ENCODE data around the gene KLHL5. TPM values are rescaled to one million over a fixed set of nuclear protein-coding genes. Genes with fewer than 3 reads are reported as not detected.

The KLHL5 gene
- total and polyA plus RNA-seq, 9 of the 15 experiments (the other 6 are each of a cell fraction or from before 2014, with no cell fraction given), result 8.0 to 30.8 (median 22.1) TPM

DNA sequence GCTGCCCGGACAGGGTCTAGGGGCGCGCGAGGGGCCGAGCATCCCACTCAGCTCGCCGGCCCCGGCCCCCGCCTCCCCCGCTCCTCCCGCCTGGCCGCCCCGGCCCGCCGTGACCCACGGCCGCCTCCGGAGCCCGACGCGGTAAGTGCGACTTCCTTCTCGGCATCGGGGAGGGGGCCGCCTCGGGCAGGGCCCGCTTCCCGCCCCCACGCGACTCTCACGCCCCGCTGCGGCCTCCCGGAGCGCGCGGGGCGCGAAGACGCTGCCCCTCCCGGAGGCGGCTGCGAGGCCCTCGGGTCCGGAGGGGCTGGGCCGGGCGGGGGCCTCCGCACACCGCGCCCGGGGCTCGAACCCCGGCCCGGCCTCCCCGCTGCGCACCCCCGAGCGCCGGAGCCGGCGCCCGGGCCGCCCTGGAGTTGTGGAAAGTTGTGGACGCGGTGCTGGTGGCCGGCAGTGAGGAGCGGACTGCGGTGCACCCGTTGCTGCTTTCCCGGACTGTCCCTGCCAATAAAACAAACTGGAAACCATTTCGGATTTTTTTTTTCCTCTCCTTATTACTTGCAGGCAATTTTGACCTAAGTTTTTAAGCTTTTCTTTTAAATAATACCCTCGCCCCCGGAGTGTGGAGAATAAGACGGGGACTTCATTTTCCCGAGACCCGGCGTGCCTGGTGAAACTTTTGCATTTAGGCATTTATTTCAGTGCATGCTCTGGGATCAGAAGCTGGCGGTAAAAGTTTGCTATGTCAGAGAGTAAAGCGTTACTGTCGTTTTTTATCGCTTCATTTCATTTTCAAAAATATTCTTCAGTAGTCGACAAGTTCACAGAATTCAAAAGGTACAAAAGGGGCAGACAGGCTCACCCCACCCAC lies 16.8 kb upstream of the KLHL5 start (continued):
- peak; percentile 19 for TF ChIP-seq KDM5B (IDR thresholded peaks at IDR 0.05; ENCODE audit: insufficient replicate concordance, low read depth, low read length)
- TF ChIP-seq ZNF75A (CRISPR knock-in tag; IDR thresholded peaks at IDR 0.05), result no peak
- no peak for TF ChIP-seq CEBPG (CRISPR knock-in tag; IDR thresholded peaks at IDR 0.05)
- no peak for TF ChIP-seq CEBPG (tag; conservative IDR thresholded peaks at IDR 0.05 in 1 of 2, IDR thresholded peaks at IDR 0.05 in 1 of 2)
- peak; percentile 46 for TF ChIP-seq L3MBTL2 (IDR thresholded peaks at IDR 0.05)
- TF ChIP-seq NR2C2 (CRISPR knock-in tag; IDR thresholded peaks at IDR 0.05), result no peak
- TF ChIP-seq NR2C2 (tag; IDR thresholded peaks at IDR 0.05), result peak; percentile 79
- peak; percentile 47; the same call in 1 of the 2 replicates for TF ChIP-seq CTBP1 (IDR thresholded peaks at IDR 0.05; ENCODE audit: borderline replicate concordance)
- TF ChIP-seq ZBTB7A (IDR thresholded peaks at IDR 0.05; ENCODE audit: borderline replicate concordance, control insufficient read depth, low read depth, low read length), result peak; percentile 83
- 0 out of 2 replicates have a peak, but pooled peaks have one; percentile 30 for TF ChIP-seq ZNF175 (CRISPR knock-in tag; IDR thresholded peaks at IDR 0.05; ENCODE audit: low read depth)
- peak; percentile 10 for TF ChIP-seq TAF1 (IDR thresholded peaks at IDR 0.05; ENCODE audit: control insufficient read depth, extremely low read depth, insufficient read depth, low read length, severe bottlenecking)
- TF ChIP-seq, protein P1, sequence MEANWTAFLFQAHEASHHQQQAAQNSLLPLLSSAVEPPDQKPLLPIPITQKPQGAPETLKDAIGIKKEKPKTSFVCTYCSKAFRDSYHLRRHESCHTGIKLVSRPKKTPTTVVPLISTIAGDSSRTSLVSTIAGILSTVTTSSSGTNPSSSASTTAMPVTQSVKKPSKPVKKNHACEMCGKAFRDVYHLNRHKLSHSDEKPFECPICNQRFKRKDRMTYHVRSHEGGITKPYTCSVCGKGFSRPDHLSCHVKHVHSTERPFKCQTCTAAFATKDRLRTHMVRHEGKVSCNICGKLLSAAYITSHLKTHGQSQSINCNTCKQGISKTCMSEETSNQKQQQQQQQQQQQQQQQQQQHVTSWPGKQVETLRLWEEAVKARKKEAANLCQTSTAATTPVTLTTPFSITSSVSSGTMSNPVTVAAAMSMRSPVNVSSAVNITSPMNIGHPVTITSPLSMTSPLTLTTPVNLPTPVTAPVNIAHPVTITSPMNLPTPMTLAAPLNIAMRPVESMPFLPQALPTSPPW (CRISPR knock-in tag; IDR thresholded peaks at IDR 0.05), result peak; percentile 88
- TF ChIP-seq, protein P2, sequence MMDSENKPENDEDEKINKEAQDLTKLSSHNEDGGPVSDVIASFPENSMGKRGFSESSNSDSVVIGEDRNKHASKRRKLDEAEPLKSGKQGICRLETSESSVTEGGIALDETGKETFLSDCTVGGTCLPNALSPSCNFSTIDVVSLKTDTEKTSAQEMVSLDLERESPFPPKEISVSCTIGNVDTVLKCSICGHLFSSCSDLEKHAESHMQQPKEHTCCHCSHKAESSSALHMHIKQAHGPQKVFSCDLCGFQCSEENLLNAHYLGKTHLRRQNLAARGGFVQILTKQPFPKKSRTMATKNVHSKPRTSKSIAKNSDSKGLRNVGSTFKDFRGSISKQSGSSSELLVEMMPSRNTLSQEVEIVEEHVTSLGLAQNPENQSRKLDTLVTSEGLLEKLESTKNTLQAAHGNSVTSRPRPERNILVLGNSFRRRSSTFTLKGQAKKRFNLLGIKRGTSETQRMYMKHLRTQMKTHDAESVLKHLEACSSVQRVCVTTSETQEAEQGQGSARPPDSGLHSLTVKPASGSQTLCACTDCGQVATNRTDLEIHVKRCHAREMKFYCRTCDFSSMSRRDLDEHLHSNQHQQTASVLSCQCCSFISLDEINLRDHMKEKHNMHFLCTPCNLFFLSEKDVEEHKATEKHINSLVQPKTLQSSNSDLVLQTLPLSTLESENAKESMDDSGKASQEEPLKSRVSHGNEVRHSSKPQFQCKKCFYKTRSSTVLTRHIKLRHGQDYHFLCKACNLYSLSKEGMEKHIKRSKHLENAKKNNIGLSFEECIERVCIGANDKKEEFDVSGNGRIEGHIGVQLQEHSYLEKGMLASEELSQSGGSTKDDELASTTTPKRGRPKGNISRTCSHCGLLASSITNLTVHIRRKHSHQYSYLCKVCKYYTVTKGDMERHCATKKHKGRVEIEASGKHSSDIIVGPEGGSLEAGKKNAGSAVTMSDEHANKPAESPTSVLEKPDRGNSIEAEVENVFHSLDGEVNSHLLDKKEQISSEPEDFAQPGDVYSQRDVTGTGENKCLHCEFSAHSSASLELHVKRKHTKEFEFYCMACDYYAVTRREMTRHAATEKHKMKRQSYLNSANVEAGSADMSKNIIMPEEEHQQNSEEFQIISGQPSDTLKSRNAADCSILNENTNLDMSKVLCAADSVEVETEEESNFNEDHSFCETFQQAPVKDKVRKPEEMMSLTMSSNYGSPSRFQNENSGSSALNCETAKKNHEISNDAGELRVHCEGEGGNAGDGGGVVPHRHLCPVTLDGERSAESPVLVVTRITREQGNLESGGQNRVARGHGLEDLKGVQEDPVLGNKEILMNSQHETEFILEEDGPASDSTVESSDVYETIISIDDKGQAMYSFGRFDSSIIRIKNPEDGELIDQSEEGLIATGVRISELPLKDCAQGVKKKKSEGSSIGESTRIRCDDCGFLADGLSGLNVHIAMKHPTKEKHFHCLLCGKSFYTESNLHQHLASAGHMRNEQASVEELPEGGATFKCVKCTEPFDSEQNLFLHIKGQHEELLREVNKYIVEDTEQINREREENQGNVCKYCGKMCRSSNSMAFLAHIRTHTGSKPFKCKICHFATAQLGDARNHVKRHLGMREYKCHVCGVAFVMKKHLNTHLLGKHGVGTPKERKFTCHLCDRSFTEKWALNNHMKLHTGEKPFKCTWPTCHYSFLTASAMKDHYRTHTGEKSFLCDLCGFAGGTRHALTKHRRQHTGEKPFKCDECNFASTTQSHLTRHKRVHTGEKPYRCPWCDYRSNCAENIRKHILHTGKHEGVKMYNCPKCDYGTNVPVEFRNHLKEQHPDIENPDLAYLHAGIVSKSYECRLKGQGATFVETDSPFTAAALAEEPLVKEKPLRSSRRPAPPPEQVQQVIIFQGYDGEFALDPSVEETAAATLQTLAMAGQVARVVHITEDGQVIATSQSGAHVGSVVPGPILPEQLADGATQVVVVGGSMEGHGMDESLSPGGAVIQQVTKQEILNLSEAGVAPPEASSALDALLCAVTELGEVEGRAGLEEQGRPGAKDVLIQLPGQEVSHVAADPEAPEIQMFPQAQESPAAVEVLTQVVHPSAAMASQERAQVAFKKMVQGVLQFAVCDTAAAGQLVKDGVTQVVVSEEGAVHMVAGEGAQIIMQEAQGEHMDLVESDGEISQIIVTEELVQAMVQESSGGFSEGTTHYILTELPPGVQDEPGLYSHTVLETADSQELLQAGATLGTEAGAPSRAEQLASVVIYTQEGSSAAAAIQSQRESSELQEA (IDR thresholded peaks at IDR 0.05; ENCODE audit: low read depth), result no peak
- TF ChIP-seq, protein P3, sequence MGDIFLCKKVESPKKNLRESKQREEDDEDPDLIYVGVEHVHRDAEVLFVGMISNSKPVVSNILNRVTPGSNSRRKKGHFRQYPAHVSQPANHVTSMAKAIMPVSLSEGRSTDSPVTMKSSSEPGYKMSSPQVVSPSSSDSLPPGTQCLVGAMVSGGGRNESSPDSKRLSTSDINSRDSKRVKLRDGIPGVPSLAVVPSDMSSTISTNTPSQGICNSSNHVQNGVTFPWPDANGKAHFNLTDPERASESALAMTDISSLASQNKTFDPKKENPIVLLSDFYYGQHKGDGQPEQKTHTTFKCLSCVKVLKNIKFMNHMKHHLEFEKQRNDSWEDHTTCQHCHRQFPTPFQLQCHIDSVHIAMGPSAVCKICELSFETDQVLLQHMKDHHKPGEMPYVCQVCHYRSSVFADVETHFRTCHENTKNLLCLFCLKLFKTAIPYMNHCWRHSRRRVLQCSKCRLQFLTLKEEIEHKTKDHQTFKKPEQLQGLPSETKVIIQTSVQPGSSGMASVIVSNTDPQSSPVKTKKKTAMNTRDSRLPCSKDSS (IDR thresholded peaks at IDR 0.05; ENCODE audit: low read depth, partially characterized antibody), result no peak
- TF ChIP-seq ARNT (IDR thresholded peaks at IDR 0.05), result no peak
- peak; percentile 61 for TF ChIP-seq TBP (optimal IDR thresholded peaks at IDR 0.05; ENCODE audit: low read depth, low read length)
